ENCODE results near the gene PCED1A.
A peak's percentile ranks its signal among the peaks of the same experiment; 100 is the strongest.

The PCED1A gene

DNA sequence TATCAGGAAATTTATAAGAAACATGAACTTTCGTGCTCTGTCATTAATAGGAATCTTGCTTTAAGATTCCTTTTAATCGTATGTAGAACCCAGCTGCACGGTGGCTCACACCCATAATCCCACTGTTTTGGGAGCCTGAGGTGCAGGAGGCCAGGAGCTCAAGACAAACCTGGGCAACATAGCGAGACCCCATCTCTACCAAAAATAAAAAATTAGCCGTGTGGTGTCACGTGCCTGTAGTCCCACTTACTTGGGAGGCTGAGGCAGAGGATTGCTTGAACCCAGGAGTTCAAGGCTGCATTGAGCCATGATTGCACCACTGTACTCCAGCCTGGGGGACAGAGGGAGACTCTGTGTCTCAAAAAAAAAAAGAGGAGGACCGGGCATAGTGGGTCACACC is 40.2 kb upstream of the PCED1A start:
- no peak for TF ChIP-seq ZFX (IDR thresholded peaks at IDR 0.05)
- TF ChIP-seq, protein P1, sequence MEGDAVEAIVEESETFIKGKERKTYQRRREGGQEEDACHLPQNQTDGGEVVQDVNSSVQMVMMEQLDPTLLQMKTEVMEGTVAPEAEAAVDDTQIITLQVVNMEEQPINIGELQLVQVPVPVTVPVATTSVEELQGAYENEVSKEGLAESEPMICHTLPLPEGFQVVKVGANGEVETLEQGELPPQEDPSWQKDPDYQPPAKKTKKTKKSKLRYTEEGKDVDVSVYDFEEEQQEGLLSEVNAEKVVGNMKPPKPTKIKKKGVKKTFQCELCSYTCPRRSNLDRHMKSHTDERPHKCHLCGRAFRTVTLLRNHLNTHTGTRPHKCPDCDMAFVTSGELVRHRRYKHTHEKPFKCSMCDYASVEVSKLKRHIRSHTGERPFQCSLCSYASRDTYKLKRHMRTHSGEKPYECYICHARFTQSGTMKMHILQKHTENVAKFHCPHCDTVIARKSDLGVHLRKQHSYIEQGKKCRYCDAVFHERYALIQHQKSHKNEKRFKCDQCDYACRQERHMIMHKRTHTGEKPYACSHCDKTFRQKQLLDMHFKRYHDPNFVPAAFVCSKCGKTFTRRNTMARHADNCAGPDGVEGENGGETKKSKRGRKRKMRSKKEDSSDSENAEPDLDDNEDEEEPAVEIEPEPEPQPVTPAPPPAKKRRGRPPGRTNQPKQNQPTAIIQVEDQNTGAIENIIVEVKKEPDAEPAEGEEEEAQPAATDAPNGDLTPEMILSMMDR (conservative IDR thresholded peaks at IDR 0.05) = no peak
- no peak overlapping the region for H3K27ac ChIP-seq

DNA sequence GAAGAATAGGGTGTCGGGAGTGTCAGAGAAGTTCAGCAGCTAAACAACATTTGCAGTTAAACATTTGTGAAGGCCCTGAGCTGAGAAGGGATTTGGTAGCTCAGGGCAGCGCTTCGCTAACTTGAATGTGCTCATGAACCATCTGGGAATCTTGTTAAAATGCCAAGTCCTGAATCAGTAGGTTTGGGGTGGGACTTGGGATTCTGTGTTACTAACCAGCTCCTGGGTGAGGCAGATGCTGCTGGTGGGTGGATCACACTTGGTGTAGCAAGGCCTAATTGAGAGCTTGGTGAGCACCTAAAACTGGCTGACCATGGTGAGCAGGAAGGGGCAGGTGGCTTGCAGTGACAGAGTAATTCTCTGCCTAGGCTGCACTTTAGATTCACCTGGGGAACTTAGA is 38.7 kb upstream of the PCED1A start:
- H3K27ac ChIP-seq = no peak overlapping the region

DNA sequence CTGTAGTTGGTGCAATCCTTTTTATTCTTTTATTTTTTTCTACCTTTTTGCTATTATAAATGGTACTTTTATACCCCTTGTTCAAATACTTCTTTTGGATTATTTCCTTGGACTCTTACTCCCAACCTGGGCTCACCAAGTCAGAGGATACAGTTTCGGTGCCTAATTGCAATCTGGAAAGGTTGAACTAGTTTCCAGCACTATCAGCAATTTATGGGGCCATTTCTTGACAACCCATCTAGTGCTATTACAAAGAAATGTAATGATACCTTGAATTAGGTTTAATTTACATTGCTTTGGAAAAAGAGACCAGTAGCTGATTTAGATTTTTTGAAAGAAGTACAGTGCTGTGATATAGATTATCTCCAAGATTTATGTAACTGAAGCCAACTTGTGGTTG is 38.1 kb upstream of the PCED1A start:
- TF ChIP-seq, protein P1 (conservative IDR thresholded peaks at IDR 0.05) = no peak
- no peak for TF ChIP-seq ZFX (IDR thresholded peaks at IDR 0.05)
- H3K27ac ChIP-seq = no peak overlapping the region

More for the DNA sequence above, 38.7 kb upstream of the PCED1A start:
- TF ChIP-seq, protein P1 (conservative IDR thresholded peaks at IDR 0.05) = no peak
- no peak for TF ChIP-seq ZFX (IDR thresholded peaks at IDR 0.05)

DNA sequence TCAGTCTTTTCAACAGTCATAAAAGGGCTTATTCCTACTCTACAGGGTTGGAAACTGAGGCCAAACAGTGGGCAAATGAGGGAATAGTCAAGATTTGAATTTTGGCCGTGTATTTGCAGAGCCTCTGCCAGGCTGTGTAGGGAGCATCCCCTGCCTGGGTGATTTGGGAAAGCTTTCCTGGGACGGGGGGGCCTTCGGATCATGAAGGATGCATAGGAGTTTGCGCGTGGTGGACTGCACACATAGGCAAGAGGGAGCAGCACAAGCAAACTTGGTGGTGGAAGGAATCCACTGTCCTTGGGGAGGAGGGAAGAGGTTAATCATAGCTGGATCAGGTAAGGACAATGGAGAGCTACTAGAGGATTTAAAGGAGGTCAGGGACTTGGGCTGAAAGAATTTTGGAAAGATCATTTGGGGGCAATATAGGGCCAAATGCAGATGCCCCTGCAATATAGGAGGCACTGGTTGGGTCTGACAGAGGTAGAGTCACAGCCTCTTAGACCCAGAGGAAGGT is 35.3 kb upstream of the PCED1A start:
- no peak for TF ChIP-seq ZFX (IDR thresholded peaks at IDR 0.05)
- TF ChIP-seq, protein P1 (conservative IDR thresholded peaks at IDR 0.05) = no peak
- no peak overlapping the region for H3K27ac ChIP-seq

DNA sequence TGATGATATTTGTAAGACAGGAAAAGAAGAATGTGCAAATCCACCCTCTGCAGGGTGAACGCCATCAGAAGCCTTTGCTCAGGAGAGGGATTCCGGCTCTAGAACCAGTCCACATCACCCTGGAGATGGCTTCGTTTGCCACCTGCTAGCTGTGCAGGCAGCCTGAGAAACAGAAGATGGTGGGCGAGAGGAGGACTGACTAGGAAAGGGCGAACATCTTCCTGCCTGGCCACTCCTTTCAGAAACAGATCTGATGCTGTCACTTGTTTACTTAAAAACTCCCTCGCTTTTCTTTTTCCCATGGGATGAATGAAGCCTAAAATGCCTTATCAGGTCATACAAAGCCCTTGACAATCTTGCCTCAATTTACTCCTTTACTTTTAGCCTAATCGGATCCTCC is 34.0 kb upstream of the PCED1A start:
- TF ChIP-seq, protein P1 (conservative IDR thresholded peaks at IDR 0.05) = no peak
- TF ChIP-seq ZFX (IDR thresholded peaks at IDR 0.05) = no peak
- H3K27ac ChIP-seq = no peak overlapping the region

DNA sequence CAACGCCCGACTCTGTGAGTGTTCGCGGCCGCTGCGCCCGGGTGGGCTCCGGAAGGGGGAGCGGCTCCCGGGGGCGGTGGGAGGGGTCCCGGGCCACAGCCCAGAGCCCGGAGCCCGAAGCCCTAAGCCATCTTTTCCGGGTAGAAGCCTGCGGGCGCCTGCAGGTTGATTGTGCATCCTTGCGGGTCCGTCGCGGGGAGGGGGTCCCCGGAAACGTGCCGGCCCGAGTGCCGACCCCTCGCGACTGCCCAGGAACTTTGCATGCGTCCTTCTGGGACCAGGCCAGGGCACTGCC is 33.2 kb upstream of the PCED1A start:
- peak overlapping the region; percentile 76 for H3K27ac ChIP-seq
- TF ChIP-seq, protein P1 (conservative IDR thresholded peaks at IDR 0.05) = no peak
- TF ChIP-seq ZFX (IDR thresholded peaks at IDR 0.05) = no peak; the same call in 1 of the 2 replicates

DNA sequence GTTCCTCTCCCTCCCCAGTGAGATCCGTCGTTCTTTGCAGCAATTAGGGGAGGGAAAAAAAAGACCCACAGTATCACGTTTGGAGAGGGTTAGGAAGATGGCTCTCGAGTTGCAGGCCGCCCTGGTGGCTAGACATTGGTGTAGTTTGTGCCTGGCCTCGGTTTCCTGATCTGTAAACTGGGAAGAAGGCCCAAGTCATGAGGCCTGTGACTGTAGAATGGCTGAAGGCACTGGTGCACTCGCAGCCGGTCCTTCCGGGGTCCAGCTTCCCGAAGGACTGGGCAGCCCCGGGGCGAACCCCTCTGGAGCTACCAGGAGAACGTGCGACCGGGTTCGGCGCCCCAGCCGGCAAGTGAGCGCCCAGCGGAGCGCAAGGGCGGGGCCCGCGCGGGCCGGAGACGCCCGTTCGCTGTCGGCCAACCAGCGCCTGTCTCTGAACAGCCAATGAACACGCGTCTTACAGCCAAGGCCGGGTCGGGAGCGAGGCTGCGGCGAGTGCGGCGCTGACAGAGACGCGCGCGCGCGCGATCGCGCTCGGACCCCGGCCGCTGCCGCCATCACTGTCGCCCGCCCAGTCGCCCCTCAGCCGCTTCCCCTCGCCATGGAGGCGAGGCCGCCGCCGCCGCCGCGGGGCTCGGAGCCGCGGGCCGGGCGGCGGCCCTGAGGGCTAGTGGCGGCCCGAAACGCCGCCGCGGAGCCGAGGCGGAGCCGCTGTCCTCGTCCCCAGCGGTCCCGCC is 32.7 kb upstream of the PCED1A start, which contains the start of gene PTPRA:
PTPRA (plus strand) TSS at position 472 of the 737 bp plus-strand sequence. CDS start 90,797 bp downstream, outside the sequence.
- TF ChIP-seq ZFX (IDR thresholded peaks at IDR 0.05) = peak; percentile 68
- TF ChIP-seq, protein P1 (conservative IDR thresholded peaks at IDR 0.05) = no peak
- H3K27ac ChIP-seq = peak within 1 kb of the TSS; percentile 76
